NCI-H2081 treated with DMSO at 0.1 percent for 48 hours (cell line): ENCODE results near the gene EIF6.
"Not testable (repeated sequence)": the region's sequence is repeated elsewhere in the genome, so short reads cannot be mapped to it uniquely, and the experiment has no call there.

ENCODE experiments used
- DNase-seq: peaks from one replicate; lab custom pipeline; 2025; lab: John Stamatoyannopoulos, UW

The EIF6 gene

GRCh38 chr20:35284267-35284991 is at the start of gene EIF6:
Gene EIF6, minus strand, starts transcription at chr20:35284772. Its CDS starts 285 bp downstream, at chr20:35284487.
- peak; percentile 47 for DNase-seq

- no peak for DNase-seq
These were observed 49.0 kb upstream of the EIF6 start for GRCh38 chr20:35333606-35334005.

- DNase-seq = no peak
These were observed 48.1 kb upstream of the EIF6 start for GRCh38 chr20:35332540-35333200.

- DNase-seq = no peak
These were observed 45.0 kb upstream of the EIF6 start for GRCh38 chr20:35329435-35330139.

GRCh38 chr20:35328689-35329088 is 44.1 kb upstream of the EIF6 start:
- no peak for DNase-seq

- DNase-seq = no peak
These were observed 43.6 kb upstream of the EIF6 start for GRCh38 chr20:35328095-35328685.

GRCh38 chr20:35327074-35327976 is 42.8 kb upstream of the EIF6 start:
- DNase-seq = no peak

- no peak for DNase-seq
These were observed 42.1 kb upstream of the EIF6 start for GRCh38 chr20:35326740-35327073.

GRCh38 chr20:35326021-35326739 is 41.6 kb upstream of the EIF6 start:
- no peak for DNase-seq

- no peak for DNase-seq
These were observed 40.8 kb upstream of the EIF6 start for GRCh38 chr20:35325401-35325800.

- DNase-seq = no peak
These were observed 36.0 kb upstream of the EIF6 start for GRCh38 chr20:35320396-35321126.

GRCh38 chr20:35319871-35320197 is 35.3 kb upstream of the EIF6 start:
- DNase-seq = no peak

- DNase-seq = no peak
These were observed 34.8 kb upstream of the EIF6 start for GRCh38 chr20:35319192-35319870.

GRCh38 chr20:35318502-35319157 is 34.1 kb upstream of the EIF6 start:
- DNase-seq = no peak

- no peak for DNase-seq
These were observed 33.0 kb upstream of the EIF6 start for GRCh38 chr20:35317416-35318210.

GRCh38 chr20:35316086-35316485 is 31.5 kb upstream of the EIF6 start:
- no peak for DNase-seq

- DNase-seq = not testable (repeated sequence)
These were observed 31.1 kb upstream of the EIF6 start for GRCh38 chr20:35315632-35316020.

- no peak for DNase-seq
These were observed 30.5 kb upstream of the EIF6 start for GRCh38 chr20:35314816-35315631.
